Measurements from ENCODE around the gene EYS.
"Not testable (repeated sequence)": the region's sequence is repeated elsewhere in the genome, so short reads cannot be mapped to it uniquely, and the experiment has no call there.

EYS gene

GRCh38 chr6:63943826-63944225 is 1763.2 kb downstream of the EYS start:
- DNase-seq (ENCODE audit: extremely low read depth in 1 of 2, low read depth in 1 of 2), result no peak

GRCh38 chr6:63941747-63942470 is 1765.1 kb downstream of the EYS start:
- DNase-seq (ENCODE audit: extremely low read depth in 1 of 2, low read depth in 1 of 2), result no peak

GRCh38 chr6:63940056-63940455 is 1767.0 kb downstream of the EYS start:
- DNase-seq (ENCODE audit: extremely low read depth in 1 of 2, low read depth in 1 of 2), result no peak

GRCh38 chr6:63936399-63936798 is 1770.6 kb downstream of the EYS start:
- DNase-seq (ENCODE audit: extremely low read depth in 1 of 2, low read depth in 1 of 2), result no peak

GRCh38 chr6:63935732-63936131 is 1771.3 kb downstream of the EYS start:
- DNase-seq (ENCODE audit: extremely low read depth in 1 of 2, low read depth in 1 of 2), result no peak

GRCh38 chr6:63933948-63934347 is 1773.1 kb downstream of the EYS start:
- not testable (repeated sequence) for DNase-seq (ENCODE audit: extremely low read depth in 1 of 2, low read depth in 1 of 2)

GRCh38 chr6:63930848-63931247 is 1776.2 kb downstream of the EYS start:
- no peak for DNase-seq (ENCODE audit: extremely low read depth in 1 of 2, low read depth in 1 of 2)

GRCh38 chr6:63929111-63929510 is 1777.9 kb downstream of the EYS start:
- DNase-seq (ENCODE audit: extremely low read depth in 1 of 2, low read depth in 1 of 2), result no peak

GRCh38 chr6:63928613-63929012 is 1778.4 kb downstream of the EYS start:
- no peak for DNase-seq (ENCODE audit: extremely low read depth in 1 of 2, low read depth in 1 of 2)

- DNase-seq (ENCODE audit: extremely low read depth in 1 of 2, low read depth in 1 of 2), result no peak
Measured at GRCh38 chr6:63926950-63927927, 1779.8 kb downstream of the EYS start.

GRCh38 chr6:63926258-63926780 is 1780.7 kb downstream of the EYS start:
- DNase-seq (ENCODE audit: extremely low read depth in 1 of 2, low read depth in 1 of 2), result no peak

GRCh38 chr6:63923139-63923739 is 1783.8 kb downstream of the EYS start:
- DNase-seq (ENCODE audit: extremely low read depth in 1 of 2, low read depth in 1 of 2), result no peak

GRCh38 chr6:63919556-63920110 is 1787.4 kb downstream of the EYS start:
- no peak for DNase-seq (ENCODE audit: extremely low read depth in 1 of 2, low read depth in 1 of 2)

- DNase-seq (ENCODE audit: extremely low read depth in 1 of 2, low read depth in 1 of 2), result no peak
Measured at GRCh38 chr6:63912887-63913286, 1794.1 kb downstream of the EYS start.

- no peak for DNase-seq (ENCODE audit: extremely low read depth in 1 of 2, low read depth in 1 of 2)
Measured at GRCh38 chr6:63910863-63911551, 1796.0 kb downstream of the EYS start.

- DNase-seq (ENCODE audit: extremely low read depth in 1 of 2, low read depth in 1 of 2), result no peak
Measured at GRCh38 chr6:63904650-63905248, 1802.3 kb downstream of the EYS start.

- DNase-seq (ENCODE audit: extremely low read depth in 1 of 2, low read depth in 1 of 2), result no peak
Measured at GRCh38 chr6:63899550-63899949, 1807.5 kb downstream of the EYS start.

- DNase-seq (ENCODE audit: extremely low read depth in 1 of 2, low read depth in 1 of 2), result no peak
Measured at GRCh38 chr6:63897952-63898351, 1809.1 kb downstream of the EYS start.

GRCh38 chr6:63897459-63897858 is 1809.6 kb downstream of the EYS start:
- DNase-seq (ENCODE audit: extremely low read depth in 1 of 2, low read depth in 1 of 2), result no peak

- DNase-seq (ENCODE audit: extremely low read depth in 1 of 2, low read depth in 1 of 2), result no peak
Measured at GRCh38 chr6:63888416-63888815, 1818.6 kb downstream of the EYS start.
